GM21717 (cell line): Measurements from ENCODE around the gene COQ7.

ENCODE experiments used
- ATAC-seq: cut with Tn5 transposase; IDR thresholded peaks from one replicate; pipeline ENCODE4 v1.9.1; 2021; ENCODE audit warnings: mild to moderate bottlenecking, moderate library complexity; ENCODE audit not compliant: unreplicated experiment

The COQ7 gene

DNA sequence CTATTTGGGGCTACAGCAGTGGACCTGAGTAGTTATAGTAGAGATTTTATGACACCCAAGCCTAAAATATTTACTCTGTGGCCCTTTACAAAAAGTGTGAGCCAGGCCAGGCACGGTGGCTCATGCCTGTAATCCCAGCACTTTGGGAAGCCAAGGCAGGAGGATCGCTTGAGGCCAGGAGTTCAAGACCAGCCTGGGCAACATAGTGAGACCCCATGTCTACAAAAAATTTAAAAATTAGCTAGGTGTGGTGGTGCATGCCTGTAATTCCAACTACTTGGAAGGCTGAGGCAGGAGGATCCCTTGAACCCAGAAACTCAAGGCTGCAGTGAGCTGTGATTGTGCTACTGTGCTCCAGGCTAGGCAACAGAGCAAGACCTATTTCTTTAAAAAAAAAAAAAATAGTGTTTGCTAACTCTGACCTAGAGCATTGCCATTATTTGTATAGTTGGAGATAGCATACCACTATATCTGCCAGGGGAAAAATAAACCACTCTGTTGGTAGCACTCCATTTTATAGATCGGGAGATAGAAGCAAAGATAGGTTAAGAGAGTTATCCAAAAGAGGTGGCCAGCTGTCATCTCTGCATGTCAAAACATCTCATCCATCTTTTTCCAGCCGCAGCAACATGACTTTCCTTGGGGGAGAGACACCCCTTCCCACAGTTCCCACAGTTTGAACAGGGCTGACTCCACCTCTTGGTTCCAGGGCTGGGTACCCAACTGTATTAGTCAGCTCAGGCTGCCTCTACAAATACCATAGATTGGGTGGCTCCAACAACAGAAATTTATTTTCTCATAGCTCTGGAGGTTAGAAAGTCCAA lies 43.3 kb downstream of the COQ7 start:
- ATAC-seq: no peak

DNA sequence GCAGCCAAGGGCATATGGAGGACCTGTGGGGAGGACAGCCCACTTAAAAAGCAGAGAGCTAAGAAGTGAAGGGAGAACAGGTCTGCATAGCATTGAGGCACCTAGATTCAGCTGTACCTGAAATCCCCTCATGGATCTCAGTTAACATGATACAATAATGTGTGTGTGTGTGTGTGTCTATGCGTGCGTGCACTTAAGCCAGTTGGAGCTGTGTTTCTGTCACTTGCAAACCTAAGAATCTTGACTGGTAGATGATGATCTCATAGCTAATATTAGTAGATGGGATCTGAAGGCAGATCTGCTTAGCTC lies 44.6 kb downstream of the COQ7 start:
- no peak for ATAC-seq

DNA sequence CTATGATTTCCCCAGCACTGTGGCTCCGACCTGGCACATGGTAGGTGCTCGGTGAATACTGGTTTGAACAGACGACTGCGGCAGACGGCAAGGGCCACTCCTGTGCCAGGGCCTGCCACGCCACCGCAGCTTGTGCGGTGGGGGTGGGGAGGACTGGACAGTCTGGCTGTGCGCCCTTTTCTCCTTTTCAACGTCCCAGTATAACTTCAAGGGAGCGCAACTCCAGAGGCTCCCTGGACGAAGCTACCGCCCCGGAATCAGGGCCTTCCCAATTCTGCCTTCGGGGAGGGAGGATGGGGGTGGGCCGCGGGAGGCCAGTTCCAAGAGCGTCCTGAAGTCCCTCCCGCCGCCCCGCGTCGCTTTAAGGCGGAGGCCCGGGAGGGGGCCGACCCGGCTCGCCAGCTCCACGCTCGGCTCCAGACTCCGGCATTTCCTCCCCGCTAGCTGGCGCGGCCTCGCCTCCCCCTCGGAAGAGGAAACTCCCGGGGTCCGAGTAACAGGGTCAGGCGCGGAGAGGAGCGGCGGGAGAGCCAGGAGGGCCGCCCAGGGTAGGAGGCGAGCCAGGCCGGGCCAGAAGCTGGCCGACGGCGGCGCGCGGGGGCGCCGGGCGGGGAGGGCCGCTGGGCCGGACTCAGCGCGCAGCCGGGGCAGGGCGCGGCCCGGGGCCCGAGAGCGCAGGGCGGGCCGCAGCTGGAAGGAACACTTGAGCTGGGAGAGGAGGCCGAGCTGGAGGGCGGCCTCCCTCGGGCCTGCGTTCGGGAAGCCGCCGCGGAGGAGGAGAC lies 46.4 kb downstream of the COQ7 start, which contains the start of gene ITPRIPL2:
Gene ITPRIPL2, plus strand, starts transcription at position 388 of the 782 bp plus-strand sequence. CDS start 498 bp downstream, outside the sequence.
- ATAC-seq: no peak

- no peak for ATAC-seq
Observed at GRCh38 chr16:19114359-19115147, 47.1 kb downstream of the COQ7 start.

DNA sequence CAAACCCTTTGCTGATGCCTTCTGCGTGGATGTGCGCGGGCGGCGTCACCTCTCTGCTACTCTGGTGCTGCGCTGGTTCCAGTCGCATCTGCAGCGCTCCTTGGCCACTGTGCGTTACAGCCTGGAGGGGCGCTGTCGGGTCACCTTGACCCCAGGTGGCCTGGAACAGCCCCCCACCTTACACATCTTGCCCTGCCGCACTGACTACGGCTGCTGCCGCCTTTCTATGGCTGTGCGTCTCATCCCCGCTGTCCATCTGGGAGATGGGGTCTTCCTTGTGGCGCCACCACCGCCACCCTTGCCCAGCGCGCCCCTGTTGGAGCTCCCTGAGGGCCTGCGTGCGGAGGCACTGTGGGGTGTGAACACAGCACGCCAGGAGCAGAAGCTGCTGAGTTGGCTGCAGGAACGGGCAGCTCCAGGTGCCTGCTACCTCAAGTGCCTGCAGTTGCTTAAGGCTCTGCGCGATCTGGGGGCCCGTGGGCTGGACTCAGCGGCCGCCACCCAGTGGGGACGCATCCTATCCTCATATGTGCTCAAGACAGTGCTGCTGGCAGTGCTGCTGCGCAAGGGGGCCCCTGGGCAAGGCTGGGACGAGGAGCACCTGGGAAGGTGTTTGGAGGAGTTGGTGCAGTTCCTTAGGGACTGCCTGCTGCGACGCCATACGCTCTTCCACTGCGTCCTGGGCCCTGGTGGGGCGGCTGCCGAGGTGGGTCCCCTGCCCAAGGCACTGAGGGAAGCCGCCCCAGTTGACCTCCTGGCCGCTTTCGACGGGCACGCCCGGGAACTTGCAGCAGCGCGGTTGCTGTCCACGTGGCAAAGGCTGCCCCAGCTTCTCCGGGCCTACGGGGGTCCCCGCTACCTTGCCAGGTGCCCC lies 48.0 kb downstream of the COQ7 start:
- ATAC-seq: no peak

- ATAC-seq: no peak
Observed at GRCh38 chr16:19116711-19117449, 49.5 kb downstream of the COQ7 start.

GRCh38 chr16:19118938-19119431 lies 51.6 kb downstream of the COQ7 start:
- ATAC-seq: no peak

DNA sequence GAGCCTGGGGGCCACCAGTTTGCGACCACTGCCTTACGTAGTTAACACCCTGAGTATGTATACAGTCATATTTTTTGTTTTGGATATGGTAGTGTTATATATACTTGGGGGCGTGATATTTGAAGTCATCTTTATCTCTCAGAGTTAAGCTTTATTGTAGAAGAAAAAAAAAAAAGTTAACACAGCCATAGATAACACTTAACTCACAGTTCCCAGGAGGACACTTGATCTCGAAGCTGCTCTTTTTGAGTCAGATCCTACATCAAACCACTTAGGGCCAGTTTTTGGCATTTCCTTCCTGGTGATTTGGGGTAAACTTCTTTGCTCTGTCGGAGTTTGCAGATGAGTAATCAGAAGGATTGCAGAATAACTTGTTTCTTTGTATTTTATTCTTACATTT lies 52.1 kb downstream of the COQ7 start:
- ATAC-seq: no peak

DNA sequence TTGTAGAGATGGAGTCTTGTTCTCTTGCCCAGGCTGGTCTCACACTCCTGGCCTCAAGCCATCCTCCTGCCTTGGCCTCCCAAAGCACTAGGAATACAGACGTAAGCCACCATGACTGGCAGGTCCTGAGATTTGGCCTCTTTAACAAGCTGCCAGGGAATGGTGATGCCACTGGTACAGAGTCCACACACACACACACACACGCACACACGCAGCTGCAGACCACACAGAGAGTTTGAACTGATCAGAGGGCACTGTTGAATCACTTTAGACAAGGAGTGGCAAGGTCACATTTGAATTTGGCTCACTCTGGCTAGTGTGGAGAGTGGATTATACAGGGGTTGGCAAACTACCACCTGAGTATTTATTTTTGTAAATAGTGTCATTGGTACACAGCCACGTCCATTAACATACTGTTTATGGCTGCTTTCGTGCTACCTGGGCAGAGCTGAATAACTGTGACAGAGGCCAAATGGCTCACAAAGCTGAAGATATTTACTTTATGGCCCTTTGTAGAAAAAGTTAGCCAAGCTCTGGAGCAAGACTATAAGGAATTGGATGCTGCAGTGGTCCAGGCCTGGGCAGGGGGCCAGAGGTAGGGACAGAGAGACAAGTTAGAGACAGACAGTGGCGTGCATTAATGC lies 56.2 kb downstream of the COQ7 start:
- no peak for ATAC-seq

DNA sequence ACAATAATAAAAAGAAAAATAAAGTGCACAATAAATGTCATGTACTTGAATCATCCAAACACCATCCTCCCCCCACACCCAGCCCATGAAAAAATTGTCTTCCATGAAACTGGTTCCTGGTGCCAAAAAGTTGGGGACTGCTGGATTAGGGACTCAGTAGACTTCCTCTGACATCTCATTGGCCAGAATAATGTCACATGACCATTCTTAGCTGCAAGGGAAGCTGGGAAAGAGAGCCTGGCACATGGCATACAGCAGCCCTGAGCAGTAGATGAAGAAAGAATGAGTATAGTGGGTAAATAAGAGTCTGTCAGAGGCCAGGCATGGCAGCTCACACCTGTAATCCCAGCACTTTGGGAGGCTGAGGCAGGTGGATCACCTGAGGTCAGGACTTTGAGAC lies 58.9 kb downstream of the COQ7 start:
- no peak for ATAC-seq

GRCh38 chr16:19127205-19127604 lies 59.8 kb downstream of the COQ7 start:
- no peak for ATAC-seq

GRCh38 chr16:19127674-19128131 lies 60.3 kb downstream of the COQ7 start:
- peak; percentile 53 for ATAC-seq

DNA sequence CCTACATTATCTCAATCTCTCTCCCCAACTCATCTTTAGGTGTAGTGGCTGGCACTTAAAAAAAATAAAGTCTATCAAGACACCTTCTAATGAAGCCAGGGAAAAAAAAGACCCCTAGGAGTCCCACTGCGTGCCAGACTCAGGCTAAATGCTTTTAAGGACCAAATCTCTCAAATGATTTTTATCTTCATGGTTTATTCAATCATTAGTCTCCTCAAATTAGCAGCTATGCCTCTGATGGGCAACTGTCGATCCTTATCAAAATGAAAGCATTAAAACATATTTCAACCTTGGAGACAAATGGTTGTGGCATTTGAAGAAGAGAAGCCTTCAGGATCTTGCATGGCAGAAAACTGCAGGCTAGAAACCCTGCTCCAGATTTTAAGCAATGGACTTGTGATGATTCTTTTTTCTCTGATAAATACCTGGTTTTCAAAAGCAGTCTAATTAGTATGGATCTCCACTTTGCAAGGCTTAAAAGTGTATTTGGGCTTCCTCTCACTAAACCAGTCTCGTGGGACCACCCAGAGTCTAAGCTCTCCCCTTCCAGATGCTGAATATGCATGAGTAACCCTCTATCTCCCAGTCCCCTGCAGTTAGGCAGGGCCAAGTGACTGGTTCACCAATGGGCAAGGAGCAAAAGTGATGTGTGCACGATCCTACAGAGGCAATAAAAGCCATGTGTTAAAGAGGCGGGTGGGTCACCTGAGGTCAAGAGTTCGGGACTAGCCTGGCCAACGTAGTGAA lies 61.2 kb downstream of the COQ7 start:
- no peak for ATAC-seq
